Suprapubic skin (tissue), 4 donors: Measurements from ENCODE around the gene SNN. TPM values are rescaled to one million over a fixed set of nuclear protein-coding genes. Genes with fewer than 3 reads are reported as not detected.
A peak's percentile ranks its signal among the peaks of the same experiment; 100 is the strongest.

Experiments used
- DNase-seq, 2 donors: peaks; one replicate each; pipeline ENCODE4 v3.0.0-alpha.2; 2019; ENCODE audit warnings: low spot score in 2 of 2
- H3K27ac ChIP-seq: fragments of 200-600 bp; sonication (generic); one replicate; pipeline ENCODE4 v1.5.1; 2019
- H3K27me3 ChIP-seq: fragments of 200-600 bp; sonication (generic); one replicate; pipeline ENCODE4 v1.5.1; 2019
- H3K36me3 ChIP-seq: fragments of 200-600 bp; sonication (generic); one replicate; pipeline ENCODE4 v1.5.1; 2019
- H3K4me1 ChIP-seq: fragments of 200-600 bp; sonication (generic); one replicate; pipeline ENCODE4 v1.5.1; 2019
- H3K4me3 ChIP-seq: fragments of 200-600 bp; sonication (generic); one replicate; pipeline ENCODE4 v1.5.1; 2019; ENCODE audit warnings: mild to moderate bottlenecking
- H3K9me3 ChIP-seq: fragments of 200-600 bp; sonication (generic); one replicate; pipeline ENCODE4 v1.5.1; 2019
- CTCF ChIP-seq, 2 donors: fragments of 200-600 bp in 1 of 2; fragments of 450-650 bp in 1 of 2; sonication (generic) in 1 of 2; IDR thresholded peaks; one replicate each; pipeline ENCODE4 v1.5.1; 2016 to 2019; ENCODE audit warnings: antibody characterized with exemption in 2 of 2, mild to moderate bottlenecking in 1 of 2, moderate library complexity in 1 of 2
- EP300 ChIP-seq: sonication (generic); formaldehyde crosslinking; IDR thresholded peaks from one replicate; pipeline ENCODE4 v1.6.1; 2017; ENCODE audit warnings: antibody characterized with exemption
- POLR2A ChIP-seq, 2 donors: fragments of 450-650 bp; IDR thresholded peaks; one replicate each; pipeline ENCODE4 v1.6.1; 2017; ENCODE audit warnings: antibody characterized with exemption in 2 of 2, mild to moderate bottlenecking in 2 of 2, moderate library complexity in 2 of 2
- POLR2AphosphoS5 ChIP-seq, 3 donors: sonication (generic); formaldehyde crosslinking; IDR thresholded peaks; one replicate each; pipeline ENCODE4 v1.6.1; 2017; ENCODE audit warnings: antibody characterized with exemption in 3 of 3
- WGBS: methylation state at CpG from one replicate; pipeline ENCODE4 v1.1.5; 2018; 5-methylcytosine and 5-hydroxymethylcytosine counted together
- total RNA-seq, 4 donors: library from RNA; depleted of rRNA; stranded (reverse); fragments of >200 nt; gene quantifications; one replicate each; pipeline ENCODE4 v1.1.0, GENCODE V29; 2016

SNN gene
- total RNA-seq, 4 donors from 2014 or later = 17.0 to 32.7 (median 24.6) TPM

GRCh38 chr16:11621920-11622651 lies 46.2 kb upstream of the SNN start:
- no peaks in the 10 kb centered on the region for H3K9me3 ChIP-seq
- H3K27ac ChIP-seq = peak overlapping the region; percentile 44
- WGBS = 57% methylated on average over 13 of the region's 19 CpGs
- no peak for TF ChIP-seq EP300
- TF ChIP-seq CTCF (IDR thresholded peaks at IDR 0.05) = no peak
- no peak for TF ChIP-seq POLR2AphosphoS5 (IDR thresholded peaks at IDR 0.05)
- no peak for TF ChIP-seq POLR2A (IDR thresholded peaks at IDR 0.05)
- H3K4me3 ChIP-seq = peak overlapping the region; percentile 22
- peaks cover 52% of the 10 kb centered on the region for H3K4me1 ChIP-seq
- DNase-seq = no peak
- H3K36me3 ChIP-seq = no peaks in the 10 kb centered on the region
- no peaks in the 10 kb centered on the region for H3K27me3 ChIP-seq

GRCh38 chr16:11624205-11624604 lies 44.0 kb upstream of the SNN start:
- H3K4me1 ChIP-seq = peaks cover 54% of the 10 kb centered on the region
- WGBS = 95% methylated on average over 4 of the region's 4 CpGs

GRCh38 chr16:11624636-11625607 lies 43.3 kb upstream of the SNN start:
- DNase-seq = no peak
- Histone ChIP-seq H3K9me3 (no peaks in the 10 kb centered on the region), H3K27me3 (no peaks in the 10 kb centered on the region), H3K36me3 (no peaks in the 10 kb centered on the region), H3K27ac (no peak overlapping the region), H3K4me1 (peaks cover 58% of the 10 kb centered on the region), H3K4me3 (no peak overlapping the region)
- TF ChIP-seq EP300 = no peak
- no peak for TF ChIP-seq CTCF (IDR thresholded peaks at IDR 0.05)
- no peak for TF ChIP-seq POLR2A (IDR thresholded peaks at IDR 0.05)
- TF ChIP-seq POLR2AphosphoS5 (IDR thresholded peaks at IDR 0.05) = no peak
- 81% methylated on average over 16 of the region's 16 CpGs for WGBS

More at GRCh38 chr16:11624205-11624604, 44.0 kb upstream of the SNN start:
- no peak for TF ChIP-seq POLR2A (IDR thresholded peaks at IDR 0.05)
- no peak for TF ChIP-seq CTCF (IDR thresholded peaks at IDR 0.05)
- no peak for TF ChIP-seq POLR2AphosphoS5 (IDR thresholded peaks at IDR 0.05)
- no peak for TF ChIP-seq EP300
- H3K9me3 ChIP-seq = no peaks in the 10 kb centered on the region
- no peak for DNase-seq
- H3K27me3 ChIP-seq = no peaks in the 10 kb centered on the region
- no peaks in the 10 kb centered on the region for H3K36me3 ChIP-seq
- no peak overlapping the region for H3K4me3 ChIP-seq
- no peak overlapping the region for H3K27ac ChIP-seq

- Histone ChIP-seq H3K27me3 (no peaks in the 10 kb centered on the region), H3K9me3 (no peaks in the 10 kb centered on the region), H3K36me3 (no peaks in the 10 kb centered on the region), H3K4me3 (no peak overlapping the region), H3K27ac (no peak overlapping the region), H3K4me1 (peaks cover 61% of the 10 kb centered on the region)
- TF ChIP-seq POLR2AphosphoS5 (IDR thresholded peaks at IDR 0.05) (no peak), CTCF (IDR thresholded peaks at IDR 0.05) (no peak), EP300 (no peak), POLR2A (IDR thresholded peaks at IDR 0.05) (no peak)
- DNase-seq = no peak
- WGBS = 81% methylated on average over 4 of the region's 4 CpGs
Measured at GRCh38 chr16:11625769-11626168, 42.5 kb upstream of the SNN start.
